Non-pigmented ciliary epithelial cell (primary cell): Measurements from ENCODE around the gene SLC43A1.
A peak's percentile ranks its signal among the peaks of the same experiment; 100 is the strongest.

Experiments
- DNase-seq: peaks from one replicate; pipeline ENCODE4 v3.0.0-alpha.2; 2010; ENCODE audit warnings: low read depth

Gene SLC43A1

DNA sequence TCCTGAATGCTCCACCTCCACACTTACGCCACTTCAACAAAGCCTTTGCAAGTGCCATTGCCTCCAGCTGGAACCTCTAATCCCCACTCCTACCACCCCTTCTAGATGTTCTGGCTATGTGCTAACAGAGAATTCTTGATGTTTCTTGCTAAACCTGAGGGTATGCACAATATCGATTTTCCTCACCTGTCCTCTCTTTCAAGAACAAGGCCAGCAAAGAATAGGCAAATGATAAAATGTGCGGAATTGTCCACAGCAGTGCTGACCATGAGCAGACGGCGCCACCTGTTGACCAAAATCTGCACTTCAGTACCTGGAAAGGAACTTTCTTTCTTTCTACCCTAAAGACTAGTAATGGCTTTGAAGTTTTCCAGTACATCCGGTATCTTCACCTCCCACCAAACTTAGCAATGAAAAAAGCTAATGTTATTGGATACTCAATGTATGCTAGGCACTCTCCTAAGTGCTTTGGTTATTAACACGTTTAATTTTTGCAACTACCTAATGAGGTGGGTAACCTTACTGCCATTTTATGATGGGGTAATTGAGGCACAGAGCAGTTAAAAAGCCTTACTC lies 11.6 kb upstream of the SLC43A1 start:
- no peak for DNase-seq

DNA sequence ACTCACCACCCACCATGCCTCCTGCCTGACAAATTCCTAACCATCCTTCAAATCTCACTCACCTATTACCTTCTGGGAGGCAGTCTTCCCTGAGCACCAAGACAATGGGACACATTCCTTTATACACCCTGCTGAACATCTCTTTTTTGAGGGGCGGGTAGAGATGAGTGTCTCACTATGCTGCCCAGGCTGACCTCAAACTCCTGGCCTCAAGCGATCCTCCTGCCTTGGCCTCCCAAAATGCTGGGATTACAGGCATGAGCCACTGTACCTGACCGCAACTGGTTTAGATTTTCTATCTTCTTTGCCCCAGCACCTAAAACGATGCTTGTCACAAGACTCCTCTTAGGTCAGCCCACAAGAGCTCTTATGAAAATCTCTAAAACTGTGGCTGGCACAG lies 7.9 kb upstream of the SLC43A1 start:
- DNase-seq: no peak

DNA sequence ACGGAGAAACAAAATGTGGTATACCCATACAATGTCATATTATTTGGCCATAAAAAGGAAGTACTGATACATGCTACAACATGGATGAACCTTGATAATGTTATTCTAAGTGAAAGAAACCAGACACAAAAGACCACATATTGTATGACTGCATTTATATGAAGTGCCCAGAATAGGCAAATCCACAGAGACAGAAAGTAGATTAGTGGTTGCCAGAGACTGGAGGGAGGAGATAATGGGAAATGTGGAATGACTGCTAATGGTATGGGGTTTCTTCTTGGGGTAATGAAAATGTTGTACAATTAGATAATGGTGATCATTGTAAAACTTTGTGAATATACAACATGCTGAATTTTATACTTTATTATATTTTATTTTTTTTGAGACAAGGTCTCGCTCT lies 5.6 kb upstream of the SLC43A1 start:
- no peak for DNase-seq

DNA sequence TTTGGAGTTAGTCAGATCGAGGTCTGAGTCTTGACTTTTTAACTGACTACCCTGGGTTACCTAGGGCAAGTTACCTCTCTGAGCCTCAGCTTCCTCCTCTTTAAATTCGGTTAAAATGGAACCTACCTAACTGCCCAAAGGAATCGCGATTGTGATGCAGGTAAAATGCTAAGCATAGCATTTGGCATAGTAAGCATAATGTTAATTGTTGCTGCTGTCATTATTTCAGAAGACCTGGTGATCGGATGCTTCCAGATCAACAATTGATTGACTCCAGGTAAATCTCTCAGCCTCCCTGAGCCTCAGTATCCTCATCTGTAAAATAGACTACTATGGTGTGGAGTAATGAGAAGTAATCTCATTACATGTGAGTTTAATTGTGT lies 550 bp upstream of the SLC43A1 start:
- no peak for DNase-seq

DNA sequence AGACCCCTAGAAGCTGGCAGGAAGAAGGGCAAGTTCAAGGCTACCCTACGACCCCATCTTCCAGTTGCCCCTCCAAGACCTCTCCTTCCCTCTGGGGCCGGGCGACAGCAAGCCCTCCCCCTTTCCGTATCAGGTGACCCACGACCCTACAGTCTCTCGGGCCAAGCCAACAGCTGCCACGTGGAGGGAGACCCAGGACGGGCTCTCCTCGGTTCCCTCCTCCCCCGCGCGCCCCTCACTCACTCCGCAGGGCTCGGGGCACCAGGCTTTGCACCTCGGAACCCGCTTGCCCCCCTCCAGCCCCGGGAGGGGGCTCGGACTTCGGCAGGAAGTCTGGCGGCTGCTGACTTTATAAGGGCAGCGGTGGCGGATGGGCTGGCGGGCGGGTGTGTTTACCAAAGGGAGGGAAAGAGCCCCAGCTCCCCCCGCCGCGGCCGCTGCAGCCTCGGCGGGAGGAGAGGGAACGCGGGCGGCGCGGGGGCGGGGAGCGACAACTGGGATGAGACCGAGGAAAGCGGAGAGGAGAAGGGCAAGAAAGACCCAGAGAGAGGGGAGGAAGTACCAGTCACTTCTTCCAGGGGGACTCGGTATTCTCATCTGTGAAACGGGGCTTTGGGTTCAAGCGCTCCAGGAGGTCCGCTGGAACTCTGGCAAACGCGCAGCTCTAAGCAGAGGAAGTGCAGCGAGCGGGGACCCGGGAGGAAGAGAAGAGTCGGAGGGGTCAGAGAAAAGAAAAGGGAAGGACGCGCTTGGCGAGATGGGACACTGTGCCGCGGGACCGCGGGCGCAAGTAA lies 767 bp downstream of the SLC43A1 start:
- no peak for DNase-seq

DNA sequence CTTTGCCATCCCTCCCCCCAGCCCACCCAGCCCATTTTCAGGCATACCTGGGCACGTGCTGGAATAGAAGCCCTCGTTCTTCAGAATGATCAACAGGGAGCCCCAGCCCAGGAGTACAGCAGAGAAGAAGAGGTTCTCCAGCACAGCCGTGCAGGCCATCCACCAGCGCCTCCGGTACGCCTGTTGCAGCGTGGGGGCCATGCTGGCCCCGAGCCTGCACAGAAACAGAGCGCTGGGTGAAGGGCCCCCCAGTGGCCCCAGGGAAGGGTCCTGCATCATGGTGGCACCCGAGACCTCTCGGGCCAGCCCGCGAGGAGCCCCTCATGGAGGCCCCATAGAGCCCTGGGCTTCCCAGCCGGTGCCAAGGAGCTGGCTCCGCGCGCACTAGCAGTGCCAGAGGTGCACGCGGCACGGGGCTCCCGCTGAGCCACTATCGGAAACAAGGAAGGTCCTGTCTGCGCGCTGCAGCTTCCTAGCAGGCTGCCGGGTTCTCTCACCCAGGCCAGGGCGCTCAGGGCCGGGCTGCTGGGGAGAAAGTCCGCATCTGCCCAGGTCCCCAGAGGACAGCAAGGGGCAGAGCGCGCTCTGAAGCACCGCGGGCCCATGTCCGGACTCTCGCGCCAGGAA lies 1.5 kb downstream of the SLC43A1 start:
- DNase-seq: no peak

DNA sequence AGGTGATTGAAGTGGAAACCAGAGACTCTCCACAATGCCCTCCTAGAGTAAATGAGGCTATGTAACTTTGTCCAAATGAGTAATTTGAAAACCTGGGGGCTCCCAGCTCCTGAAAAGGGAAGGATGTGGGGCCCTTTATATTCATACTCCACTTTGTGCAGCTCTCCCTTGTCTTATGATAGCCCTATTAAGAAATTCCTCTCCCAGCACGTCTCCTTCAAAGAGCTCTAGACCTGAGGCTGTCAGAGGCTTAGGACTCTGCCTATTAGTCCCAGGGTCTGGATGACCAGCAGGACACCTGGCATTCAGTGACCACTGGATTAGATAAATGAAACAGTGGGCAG lies 2.1 kb downstream of the SLC43A1 start:
- no peak for DNase-seq

DNA sequence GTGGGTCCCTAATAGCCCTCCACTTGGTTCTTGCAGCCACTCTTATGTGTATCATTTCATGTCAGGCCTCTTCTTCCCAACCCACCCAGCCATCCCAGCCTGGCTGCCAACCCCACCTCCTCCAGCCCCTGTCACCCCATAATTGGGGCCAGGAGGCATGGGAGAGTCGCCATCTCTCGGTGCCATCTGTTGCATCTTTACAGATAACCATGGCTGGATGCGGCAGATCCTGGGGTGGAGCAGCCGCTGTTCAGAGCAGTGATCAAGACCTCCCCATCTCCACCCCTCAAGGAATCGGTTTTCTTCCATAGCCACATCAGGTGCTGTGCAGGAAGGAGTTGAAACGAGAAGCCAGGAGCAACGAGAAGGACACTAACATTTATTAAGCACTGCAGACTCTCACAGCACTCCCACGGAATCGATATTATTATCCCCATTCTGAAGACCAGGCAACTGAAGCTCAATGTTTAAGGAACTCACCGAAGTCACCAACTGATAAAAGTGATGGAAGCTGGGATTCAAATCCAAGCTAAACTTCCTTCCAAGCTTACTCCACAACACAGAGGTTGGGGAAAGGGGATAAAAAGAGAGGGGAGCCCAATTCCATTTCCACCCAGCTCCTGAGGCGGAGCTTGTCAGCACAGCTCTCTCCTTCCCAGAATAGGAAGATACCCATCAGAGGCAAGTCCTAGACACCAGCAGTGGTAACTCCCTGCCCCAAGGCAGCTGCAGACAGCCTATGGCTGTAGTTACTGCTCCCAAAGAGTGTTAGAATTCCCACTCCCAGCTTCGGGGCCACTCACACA lies 2.7 kb downstream of the SLC43A1 start:
- DNase-seq: no peak

DNA sequence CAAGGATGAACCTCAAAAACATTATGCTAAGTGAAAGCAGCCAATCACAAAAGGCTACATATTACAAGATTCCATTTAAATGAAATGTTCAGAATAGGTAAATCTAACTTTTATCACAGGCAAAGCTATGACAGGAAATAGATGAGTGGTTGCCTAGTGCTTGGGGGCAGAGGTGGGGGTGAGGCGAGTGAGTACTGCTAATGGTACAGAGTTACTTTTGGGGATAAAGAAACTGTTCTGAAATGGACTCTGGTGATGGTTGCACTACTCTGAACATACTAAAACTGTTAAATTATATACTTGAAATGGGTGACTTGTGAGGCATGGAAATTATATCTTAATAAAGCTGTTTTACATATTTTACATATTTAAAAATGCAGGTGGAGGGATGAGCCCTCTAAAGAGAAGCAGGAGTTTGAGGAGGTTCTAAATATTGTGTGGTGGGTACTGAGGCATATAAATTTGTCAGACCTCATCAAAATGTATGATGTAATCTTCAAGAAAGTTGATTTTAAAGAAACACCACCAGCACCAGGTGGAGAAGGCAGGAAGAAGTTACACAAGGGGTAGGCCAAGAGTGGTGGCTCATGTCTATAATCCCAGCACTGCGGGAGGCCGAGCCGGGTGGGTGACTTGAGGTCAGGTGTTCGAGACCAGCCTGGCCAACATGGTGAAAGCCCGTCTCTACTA lies 3.6 kb downstream of the SLC43A1 start:
- no peak for DNase-seq

DNA sequence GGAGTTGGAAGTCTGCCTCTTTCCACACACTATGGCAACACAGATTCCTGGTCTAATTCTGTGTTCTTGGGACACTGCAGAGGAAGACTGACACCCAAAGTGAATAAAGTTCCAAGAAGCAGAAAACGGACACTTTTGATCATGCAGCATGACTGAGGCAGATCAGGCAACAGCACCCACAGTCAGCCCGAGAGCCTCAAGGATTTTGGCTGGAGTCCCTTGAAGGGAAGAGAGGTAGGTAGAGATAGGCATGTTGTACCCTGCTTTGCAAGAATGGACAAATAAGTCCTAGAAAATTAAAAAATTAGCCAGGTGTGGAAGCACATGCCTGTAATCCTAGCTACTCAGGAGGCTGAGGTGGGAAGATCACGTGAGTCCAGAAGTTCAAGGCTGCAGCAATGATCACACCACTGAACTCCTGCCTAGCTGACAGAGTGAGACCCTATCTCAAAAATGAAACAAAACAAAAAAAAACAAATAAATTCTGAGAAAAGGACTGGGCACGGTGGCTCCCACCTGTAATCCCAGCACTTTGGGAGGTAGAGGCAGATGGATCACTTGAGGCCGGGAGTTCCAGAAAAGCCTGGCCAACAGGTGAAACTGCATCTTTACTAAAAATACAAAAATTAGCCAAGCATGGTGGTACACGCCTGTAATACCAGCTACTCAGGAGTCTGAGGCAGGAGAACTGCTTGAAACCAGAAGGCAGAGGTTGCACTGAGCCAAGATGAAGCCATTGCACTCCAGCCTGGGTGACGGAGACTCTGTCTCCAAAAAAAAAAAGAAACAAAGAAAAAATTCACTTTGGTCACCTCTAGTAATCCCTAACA lies 6.9 kb downstream of the SLC43A1 start:
- DNase-seq: no peak

DNA sequence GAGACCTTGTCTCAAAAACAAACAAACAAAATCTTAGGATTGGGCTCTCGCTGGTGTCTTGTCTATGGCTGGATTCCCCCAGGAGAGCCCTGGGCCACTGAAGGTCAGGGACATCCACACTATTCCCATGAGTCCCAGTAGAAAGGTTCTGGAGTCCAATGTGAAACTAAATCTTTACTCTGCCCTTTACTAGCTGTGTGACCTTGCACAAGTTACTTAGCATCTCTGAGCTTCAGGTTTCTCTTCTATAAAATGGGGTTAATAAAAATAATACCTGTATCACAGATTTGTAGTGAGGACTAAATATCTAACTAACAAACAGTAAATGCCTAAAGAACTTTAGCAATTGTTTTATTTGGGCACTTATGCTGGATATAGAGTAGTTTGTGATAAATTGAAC lies 9.0 kb downstream of the SLC43A1 start:
- no peak for DNase-seq

DNA sequence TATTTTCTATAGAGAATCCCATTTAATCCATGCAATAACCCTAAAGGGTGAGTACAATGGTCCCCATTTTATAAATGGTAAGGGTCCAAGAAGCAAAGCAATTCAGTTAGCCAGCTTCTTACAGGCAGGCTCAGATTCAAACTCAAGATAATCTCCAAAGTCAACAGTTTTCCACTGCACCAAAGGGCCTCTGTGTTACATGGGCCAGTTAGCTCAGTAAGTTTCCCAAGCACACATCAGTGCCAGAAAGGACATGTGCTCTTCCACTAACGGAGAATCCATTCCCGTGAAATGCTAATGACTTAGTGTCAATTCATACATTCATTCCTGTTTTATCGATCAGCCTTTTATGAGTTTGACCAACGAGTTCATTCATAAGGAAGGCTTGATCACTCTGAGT lies 11.0 kb downstream of the SLC43A1 start:
- no peak for DNase-seq

DNA sequence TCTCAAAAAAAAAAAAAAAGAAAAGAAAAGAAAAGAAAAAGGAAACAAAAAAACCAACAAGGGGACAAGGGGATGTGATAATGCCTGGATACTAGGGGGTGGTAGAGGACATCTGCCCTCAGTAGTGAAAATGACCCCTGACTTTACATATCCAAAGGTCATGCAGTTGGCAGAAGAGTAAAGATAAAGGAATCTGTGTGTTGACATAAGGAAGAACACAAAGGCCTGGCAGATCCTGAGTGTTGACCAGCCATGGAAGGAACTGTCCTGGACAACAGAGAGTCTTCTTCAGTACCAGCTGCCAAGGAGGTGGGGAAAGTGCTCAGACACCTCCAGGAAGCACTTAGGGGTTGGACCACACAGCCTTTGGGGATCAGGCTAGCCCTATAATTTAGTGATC lies 12.6 kb downstream of the SLC43A1 start:
- no peak for DNase-seq

DNA sequence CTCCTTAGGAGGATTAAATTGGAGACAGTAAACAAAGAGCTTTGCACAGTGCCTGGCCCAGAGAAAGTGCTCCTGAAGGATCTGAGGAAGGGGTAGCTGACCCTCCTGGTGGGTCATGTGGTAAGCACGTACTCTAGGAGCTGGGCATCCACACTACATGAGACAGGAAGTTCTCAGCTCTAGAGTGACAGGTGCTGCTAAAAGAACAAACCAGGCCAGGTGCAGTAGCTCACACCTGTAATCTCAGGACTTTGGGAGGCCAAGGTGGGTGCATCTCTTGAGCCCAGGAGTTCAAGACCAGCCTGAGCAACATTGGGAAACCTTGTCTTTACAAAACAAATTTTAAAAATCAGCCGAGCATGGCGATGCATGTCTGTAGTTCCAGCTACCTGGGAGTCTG lies 13.1 kb downstream of the SLC43A1 start:
- no peak for DNase-seq

DNA sequence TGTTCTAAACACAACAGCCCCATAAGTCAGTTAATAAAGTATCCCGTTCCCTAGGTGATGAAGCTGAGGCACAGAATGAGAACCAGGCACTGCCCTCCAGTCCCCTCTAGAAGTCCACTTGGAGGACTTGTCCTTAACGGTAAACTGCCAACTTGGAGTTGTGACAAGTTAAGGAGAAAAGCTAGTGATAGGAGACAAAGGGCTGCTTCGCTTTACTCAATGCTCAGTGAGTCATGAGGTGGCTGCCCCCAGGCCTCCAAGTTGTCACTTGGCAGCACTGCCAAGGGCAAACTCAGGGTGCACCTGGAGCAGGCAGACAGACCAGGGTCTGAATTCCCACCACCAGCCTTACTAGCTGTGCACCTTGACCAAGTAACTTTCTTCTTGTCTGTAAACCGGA lies 13.5 kb downstream of the SLC43A1 start:
- no peak for DNase-seq

DNA sequence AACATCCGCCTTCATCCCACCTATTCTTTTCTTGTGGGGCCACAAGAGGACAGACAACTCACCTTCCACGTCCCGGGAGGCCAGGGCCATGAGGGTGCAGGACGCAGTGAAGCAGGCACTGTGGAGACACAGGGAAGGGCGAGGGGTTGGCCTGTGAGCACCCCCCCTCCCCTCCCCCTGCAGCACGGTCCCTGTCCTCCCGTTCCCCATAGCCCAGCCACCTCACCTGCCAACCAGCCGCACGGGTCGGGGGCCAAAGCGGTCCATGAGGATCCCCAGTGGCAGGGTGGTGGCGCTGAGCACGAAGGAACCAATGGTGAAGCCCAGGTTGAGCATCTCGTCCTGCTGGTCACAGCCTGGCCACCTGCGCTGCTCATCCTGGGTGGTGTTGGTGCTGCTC lies 14.6 kb downstream of the SLC43A1 start:
- DNase-seq: no peak

DNA sequence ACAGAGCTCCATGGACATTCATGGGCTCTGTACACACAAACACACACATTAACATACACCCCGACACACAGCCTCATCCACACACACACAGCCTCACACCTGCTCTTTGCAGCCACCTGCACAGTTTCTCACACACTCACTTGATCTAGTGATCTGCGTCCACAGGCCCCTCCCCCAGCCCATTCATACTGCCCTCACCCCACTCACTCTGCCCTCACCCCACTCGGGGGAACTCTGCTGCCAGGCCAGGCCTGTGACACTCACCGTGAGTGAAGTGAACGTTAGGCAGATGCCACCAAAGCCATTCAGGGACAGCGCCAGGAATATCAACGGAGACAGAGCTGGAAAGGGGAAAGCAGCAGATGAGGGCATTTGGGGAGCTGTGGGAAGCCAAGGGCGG lies 15.0 kb downstream of the SLC43A1 start:
- no peak for DNase-seq

DNA sequence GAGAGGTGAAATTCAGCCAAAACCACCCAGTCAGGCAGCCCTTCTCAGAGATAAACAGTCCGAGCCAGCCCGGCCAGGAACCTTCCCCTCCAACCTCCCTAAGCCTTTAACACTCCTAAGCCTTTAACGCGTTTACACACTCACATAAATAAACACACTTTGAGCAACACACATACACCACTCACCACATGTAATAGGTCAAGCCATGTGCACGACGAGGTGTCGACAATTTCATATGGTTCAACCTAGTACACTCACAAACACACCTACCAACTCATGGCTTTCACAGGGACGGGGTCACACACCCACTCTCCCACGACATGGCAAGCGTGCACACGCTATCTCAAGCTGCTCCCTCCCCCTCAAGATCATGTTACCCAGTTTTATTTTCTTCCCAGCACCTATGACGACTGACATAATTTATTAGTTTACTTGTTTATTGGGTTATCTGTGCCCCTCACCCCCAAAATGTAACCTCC lies 15.5 kb downstream of the SLC43A1 start:
- DNase-seq: no peak

DNA sequence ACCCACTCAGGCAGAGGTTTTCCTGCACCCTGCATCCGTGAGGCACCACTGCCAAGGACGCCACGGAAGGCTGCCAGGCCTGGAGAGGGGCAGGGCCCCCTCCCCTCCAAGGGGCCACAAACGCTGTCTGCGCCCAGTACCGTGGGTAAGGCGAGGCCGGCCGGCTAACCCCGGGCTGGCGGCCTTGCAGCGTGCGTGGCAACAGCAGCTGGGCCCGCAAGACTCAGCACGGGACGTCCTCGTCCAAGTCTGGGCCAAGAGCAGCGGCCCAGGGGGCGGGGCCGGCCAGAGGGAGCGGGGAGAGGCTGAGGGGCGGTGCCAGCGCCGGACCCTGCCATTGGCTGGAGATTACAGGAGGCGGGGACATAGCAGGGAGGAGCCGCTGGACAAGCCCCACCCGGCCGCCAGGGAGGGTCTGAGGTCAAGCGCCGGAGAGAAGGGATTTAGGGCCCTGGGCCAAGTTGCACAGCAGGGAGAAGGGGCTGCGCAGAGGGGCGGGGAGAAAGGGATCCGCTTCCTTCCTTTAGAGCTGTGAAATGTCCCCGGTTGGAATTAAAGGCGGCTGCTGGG lies 16.0 kb downstream of the SLC43A1 start:
- DNase-seq: peak; percentile 37

DNA sequence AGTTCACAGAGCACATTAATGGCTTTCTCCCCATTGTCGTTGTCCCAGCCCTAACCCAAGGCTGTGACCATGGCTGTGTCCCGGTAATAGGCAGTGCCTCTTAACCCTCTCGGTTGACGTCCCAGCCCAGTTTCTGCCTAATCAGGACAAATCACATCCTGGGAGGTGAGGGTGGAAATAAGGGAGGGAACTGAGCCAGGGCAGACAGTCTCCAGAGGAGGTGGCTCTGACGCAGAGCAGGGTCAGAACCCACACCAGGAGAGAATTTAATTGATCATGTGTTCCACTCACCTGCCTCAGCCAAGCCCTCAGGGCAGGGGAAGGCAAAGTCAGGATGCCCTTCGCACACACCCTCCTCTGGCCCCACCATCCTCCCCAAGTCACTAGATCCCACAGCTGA lies 17.0 kb downstream of the SLC43A1 start:
- DNase-seq: no peak
